ENCODE measurements around the gene CXorf38. TPM values are rescaled to one million over a fixed set of nuclear protein-coding genes. Genes with fewer than 3 reads are reported as not detected.

The CXorf38 gene
- total and polyA plus RNA-seq, 9 donors = 8.2 to 14.7 (median 13.2) TPM

- TF ChIP-seq POLR2A (IDR thresholded peaks at IDR 0.05) (no peak), CTCF (IDR thresholded peaks at IDR 0.05) (no peak), EP300 (IDR thresholded peaks at IDR 0.05) (no peak)
- Histone ChIP-seq H3K4me1 (ENCODE audit: insufficient read depth) (no peaks in the 10 kb centered on the region), H3K9me3 (no peaks in the 10 kb centered on the region), H3K27ac (no peak overlapping the region), H3K27me3 (no peaks in the 10 kb centered on the region), H3K36me3 (no peaks in the 10 kb centered on the region), H3K4me3 (no peak overlapping the region)
- intact Hi-C loops (cut with DNase I) = no loop called here
- no peak for DNase-seq
- 92 to 96% (median 95%) methylated on average over 5 of the region's 5 CpGs for WGBS, 3 donors
Measured at GRCh38 chrX:40628506-40628905, 18.9 kb downstream of the CXorf38 start.

DNA sequence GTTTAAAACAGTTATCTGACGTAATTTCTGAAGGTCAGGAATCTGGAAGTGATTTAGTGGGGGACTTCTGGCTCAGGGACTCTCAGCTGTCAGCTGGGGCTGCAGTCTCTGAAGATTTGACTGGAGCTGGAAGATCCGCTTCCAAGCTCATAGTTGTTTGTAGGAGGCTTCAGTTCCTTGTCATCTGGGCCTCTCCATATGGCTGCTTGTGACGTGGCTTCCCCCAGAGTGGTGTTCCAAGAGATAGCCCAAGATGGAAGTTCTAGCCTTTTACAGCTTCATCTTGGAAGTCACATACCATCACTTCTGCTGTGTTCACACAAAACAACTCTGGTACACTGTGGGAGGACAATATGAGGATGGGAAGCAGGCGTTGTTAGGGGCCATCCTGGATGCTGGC is 22.1 kb downstream of the CXorf38 start:
- no peaks in the 10 kb centered on the region for H3K4me1 ChIP-seq (ENCODE audit: insufficient read depth)
- H3K36me3 ChIP-seq = no peaks in the 10 kb centered on the region
- no peaks in the 10 kb centered on the region for H3K9me3 ChIP-seq
- H3K27ac ChIP-seq = no peak overlapping the region
- H3K4me3 ChIP-seq = no peak overlapping the region
- intact Hi-C loops (cut with DNase I) = no loop called here
- TF ChIP-seq POLR2A (IDR thresholded peaks at IDR 0.05) (no peak), CTCF (IDR thresholded peaks at IDR 0.05) (no peak), EP300 (IDR thresholded peaks at IDR 0.05) (no peak)
- H3K27me3 ChIP-seq = no peaks in the 10 kb centered on the region
- DNase-seq = no peak
- WGBS, 3 donors = 81 to 89% (median 83%) methylated on average over 4 of the region's 4 CpGs

DNA sequence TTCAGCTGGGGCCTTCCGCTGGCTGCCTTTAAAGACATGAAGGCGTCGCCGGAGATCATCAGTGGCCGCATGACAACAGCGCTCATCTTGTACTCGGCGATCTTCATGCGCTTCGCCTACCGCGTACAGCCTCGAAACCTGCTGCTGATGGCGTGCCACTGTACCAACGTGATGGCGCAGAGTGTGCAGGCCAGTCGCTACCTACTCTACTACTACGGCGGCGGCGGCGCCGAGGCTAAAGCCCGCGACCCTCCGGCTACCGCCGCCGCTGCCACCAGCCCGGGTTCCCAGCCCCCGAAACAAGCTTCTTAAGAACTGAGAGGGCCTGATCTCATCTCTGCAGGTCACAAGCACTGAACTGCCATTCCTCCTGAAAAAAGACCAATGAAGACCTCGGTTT is 23.7 kb downstream of the CXorf38 start:
- H3K36me3 ChIP-seq = no peaks in the 10 kb centered on the region
- H3K27ac ChIP-seq = no peak overlapping the region
- H3K4me3 ChIP-seq = no peak overlapping the region
- intact Hi-C loops (cut with DNase I) = no loop called here
- no peaks in the 10 kb centered on the region for H3K4me1 ChIP-seq (ENCODE audit: insufficient read depth)
- no peak for DNase-seq
- no peaks in the 10 kb centered on the region for H3K27me3 ChIP-seq
- no peak for TF ChIP-seq POLR2A (IDR thresholded peaks at IDR 0.05)
- TF ChIP-seq EP300 (IDR thresholded peaks at IDR 0.05) = no peak
- TF ChIP-seq CTCF (IDR thresholded peaks at IDR 0.05) = no peak
- no peaks in the 10 kb centered on the region for H3K9me3 ChIP-seq
- 82 to 87% (median 83%) methylated on average over 32 of the region's 32 CpGs for WGBS, 3 donors

DNA sequence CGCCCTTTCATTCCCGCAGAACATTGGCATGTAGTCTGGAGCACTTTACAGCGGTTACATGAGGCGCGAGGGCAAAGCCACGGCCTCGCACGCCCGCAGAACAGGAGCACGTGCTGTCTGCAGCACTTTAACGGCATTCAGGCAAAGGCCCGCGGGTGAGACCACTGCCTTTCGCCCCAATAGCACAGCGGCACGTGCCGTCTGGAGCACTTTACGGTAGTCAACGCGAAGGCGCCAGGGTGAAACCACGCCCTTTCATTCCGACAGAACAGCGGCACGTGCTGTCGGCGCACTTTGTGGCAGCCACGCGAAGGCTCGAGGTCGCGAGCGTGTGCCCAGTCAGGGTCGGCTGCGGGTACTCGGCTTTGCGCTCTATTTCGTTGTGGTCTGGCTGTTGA is 24.2 kb downstream of the CXorf38 start, which contains the start of gene MPC1L:
MPC1L (plus strand) TSS at position 290 of the 398 bp plus-strand sequence. CDS start 138 bp downstream, outside the sequence.
- H3K36me3 ChIP-seq = no peaks in the 10 kb centered on the region
- no peaks in the 10 kb centered on the region for H3K4me1 ChIP-seq (ENCODE audit: insufficient read depth)
- no peak for DNase-seq
- intact Hi-C loops (cut with DNase I) = no loop called here
- no peaks in the 10 kb centered on the region for H3K27me3 ChIP-seq
- no peak within 1 kb of the TSS for H3K27ac ChIP-seq
- no peaks in the 10 kb centered on the region for H3K9me3 ChIP-seq
- WGBS, 3 donors = 88 to 90% (median 88%) methylated on average over 38 of the region's 38 CpGs
- H3K4me3 ChIP-seq = no peak within 1 kb of the TSS
- TF ChIP-seq CTCF (IDR thresholded peaks at IDR 0.05) (no peak), POLR2A (IDR thresholded peaks at IDR 0.05) (no peak), EP300 (IDR thresholded peaks at IDR 0.05) (no peak)

Data from ovary (tissue), 9 donors.